HepG2 (cell line): Measurements from ENCODE around the gene TXNRD2. TPM values are rescaled to one million over a fixed set of nuclear protein-coding genes. Genes with fewer than 3 reads are reported as not detected.

Experiments used
- DRAP1 ChIP-seq: IDR thresholded peaks from 2 replicates; pipeline ENCODE4 v1.6.1; 2016; ENCODE audit warnings: missing genetic modification reagents, missing compliant biosample characterization
- FOXP4 ChIP-seq: sonication (generic); formaldehyde crosslinking; IDR thresholded peaks from 2 replicates; pipeline ENCODE4 v1.4.0; 2020; ENCODE audit warnings: missing genetic modification reagents
- GTF3A ChIP-seq: sonication (generic); formaldehyde crosslinking; conservative IDR thresholded peaks from 2 replicates; pipeline ENCODE4 v1.4.0; 2020; ENCODE audit warnings: mild to moderate bottlenecking, missing genetic modification reagents
- HBP1 ChIP-seq: IDR thresholded peaks from 2 replicates; pipeline ENCODE4 v1.6.1; 2016; ENCODE audit warnings: low read depth, control low read depth
- HMG20B ChIP-seq: conservative IDR thresholded peaks from 2 replicates; pipeline ENCODE4 v1.6.1; 2016; ENCODE audit warnings: missing genetic modification reagents, missing compliant biosample characterization
- KLF9 ChIP-seq: IDR thresholded peaks from 2 replicates; pipeline ENCODE4 v1.6.1; 2016; ENCODE audit warnings: low read depth
- MTA1 ChIP-seq: sonication (generic); formaldehyde crosslinking; IDR thresholded peaks from 2 replicates; pipeline ENCODE4 v1.4.0; 2020; ENCODE audit warnings: missing genetic modification reagents, mild to moderate bottlenecking, borderline replicate concordance
- NPAS2 ChIP-seq: sonication (generic); formaldehyde crosslinking; IDR thresholded peaks from 2 replicates; pipeline ENCODE4 v1.8.0; 2022; ENCODE audit warnings: mild to moderate bottlenecking, missing genetic modification reagents, borderline replicate concordance
- PHF5A ChIP-seq: IDR thresholded peaks from one replicate; pipeline ENCODE4 v1.6.1; 2018; ENCODE audit warnings: low read depth, missing genetic modification reagents; ENCODE audit not compliant: unreplicated experiment
- SMYD3 ChIP-seq: sonication (generic); formaldehyde crosslinking; IDR thresholded peaks from 2 replicates; pipeline ENCODE4 v1.8.1; 2023; ENCODE audit warnings: mild to moderate bottlenecking, missing genetic modification reagents
- SNAI1 ChIP-seq: sonication (generic); formaldehyde crosslinking; IDR thresholded peaks from 2 replicates; pipeline ENCODE4 v1.5.0; 2020; ENCODE audit warnings: mild to moderate bottlenecking, missing genetic modification reagents, borderline replicate concordance
- ZBED4 ChIP-seq: sonication (generic); formaldehyde crosslinking; IDR thresholded peaks from 2 replicates; pipeline ENCODE4 v1.4.0; 2020; ENCODE audit warnings: missing genetic modification reagents, borderline replicate concordance
- ZNF20 ChIP-seq: sonication (generic); formaldehyde crosslinking; IDR thresholded peaks from 2 replicates; pipeline ENCODE4 v1.4.0; 2020; ENCODE audit warnings: mild to moderate bottlenecking, moderate library complexity, missing genetic modification reagents
- ZNF264 ChIP-seq: sonication (generic); formaldehyde crosslinking; IDR thresholded peaks from 2 replicates; pipeline ENCODE4 v1.4.0; 2020; ENCODE audit warnings: missing genetic modification reagents
- ZNF432 ChIP-seq: sonication (generic); formaldehyde crosslinking; IDR thresholded peaks from 2 replicates; pipeline ENCODE4 v1.5.0; 2020; ENCODE audit warnings: missing genetic modification reagents, mild to moderate bottlenecking, borderline replicate concordance
- ZNF510 ChIP-seq: sonication (generic); formaldehyde crosslinking; IDR thresholded peaks from 2 replicates; pipeline ENCODE4 v1.4.0; 2020; ENCODE audit warnings: low read depth, mild to moderate bottlenecking, missing genetic modification reagents
- ZNF850 ChIP-seq: sonication (generic); formaldehyde crosslinking; conservative IDR thresholded peaks from 2 replicates; pipeline ENCODE4 v1.9.0; 2021; ENCODE audit warnings: mild to moderate bottlenecking, missing genetic modification reagents
- ZSCAN31 ChIP-seq: sonication (generic); formaldehyde crosslinking; IDR thresholded peaks from 2 replicates; pipeline ENCODE4 v1.5.0; 2020; ENCODE audit warnings: low read depth, mild to moderate bottlenecking, missing genetic modification reagents
- polyA plus RNA-seq, 8 experiments: library from polyadenylated mRNA; depleted of rRNA in 3 of 8; stranded (reverse) in 7 of 8; unstranded in 1 of 8; fragments of >200 nt; fragmentation: Illumina TruSeq in 4 of 8; extraction: Trizol in 4 of 8; gene quantifications; 2 replicates each; pipeline versions ENCODE4 v1.2.1 to v1.2.3, GENCODE V29; 2011 to 2016; ENCODE audit warnings: low read depth in 4 of 8, missing spikeins in 1 of 8, mixed read lengths in 1 of 8; ENCODE audit not compliant: insufficient read depth in 1 of 8
- total RNA-seq, 5 experiments: library from RNA; depleted of rRNA; stranded (reverse); fragments of >200 nt; fragmentation: Illumina TruSeq; extraction: Trizol; gene quantifications; 2 replicates each; pipeline ENCODE4 v1.2.3, GENCODE V29; 2016; ENCODE audit warnings: low read depth in 1 of 5
- TF ChIP-seq, protein P1 (sequence below): sonication (generic); formaldehyde crosslinking; IDR thresholded peaks from 2 replicates; pipeline ENCODE4 v1.9.0; 2021; ENCODE audit warnings: missing genetic modification reagents, borderline replicate concordance
- TF ChIP-seq, protein P2 (sequence below): sonication (generic); formaldehyde crosslinking; IDR thresholded peaks from 2 replicates; pipeline ENCODE4 v1.8.1; 2023; ENCODE audit warnings: missing genetic modification reagents, mild to moderate bottlenecking, borderline replicate concordance

TXNRD2 gene
- total and polyA plus RNA-seq, 2 of the 13 experiments (the other 11 are each of a cell fraction or from before 2014, with no cell fraction given): 17.5 to 18.6 TPM

DNA sequence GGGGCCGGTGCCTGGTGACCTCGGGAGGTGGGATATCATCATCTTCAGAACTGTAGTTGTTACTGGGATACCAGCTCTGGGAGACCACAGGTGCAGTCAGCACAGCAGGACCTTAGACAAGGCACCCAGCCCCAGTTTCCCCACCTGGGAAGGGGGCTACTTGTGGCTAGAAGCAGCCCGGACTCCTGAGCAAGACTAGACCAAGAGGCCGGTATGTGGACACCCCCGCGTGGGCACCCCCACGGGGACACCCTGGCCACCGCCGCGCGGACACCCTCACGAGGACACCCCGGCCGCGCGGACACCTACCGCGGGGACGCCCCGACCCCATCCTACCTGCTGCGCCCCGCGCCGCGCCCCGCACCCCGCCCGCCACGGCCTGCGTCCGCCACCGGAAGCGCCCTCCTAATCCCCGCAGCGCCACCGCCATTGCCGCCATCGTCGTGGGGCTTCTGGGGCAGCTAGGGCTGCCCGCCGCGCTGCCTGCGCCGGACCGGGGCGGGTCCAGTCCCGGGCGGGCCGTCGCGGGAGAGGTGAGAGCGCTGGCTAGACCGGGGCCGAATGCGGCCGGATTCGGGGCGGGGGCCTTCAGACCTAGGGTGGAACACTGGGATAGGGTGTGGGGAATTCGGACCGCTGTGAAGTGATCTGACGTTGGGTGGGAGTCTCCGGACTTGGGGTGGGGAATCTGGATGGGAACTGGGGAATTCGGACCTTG lies at the start of gene TXNRD2, which contains the start of gene COMT (continued):
- no peak for TF ChIP-seq PHF5A (CRISPR knock-in tag)
- TF ChIP-seq, protein P1, sequence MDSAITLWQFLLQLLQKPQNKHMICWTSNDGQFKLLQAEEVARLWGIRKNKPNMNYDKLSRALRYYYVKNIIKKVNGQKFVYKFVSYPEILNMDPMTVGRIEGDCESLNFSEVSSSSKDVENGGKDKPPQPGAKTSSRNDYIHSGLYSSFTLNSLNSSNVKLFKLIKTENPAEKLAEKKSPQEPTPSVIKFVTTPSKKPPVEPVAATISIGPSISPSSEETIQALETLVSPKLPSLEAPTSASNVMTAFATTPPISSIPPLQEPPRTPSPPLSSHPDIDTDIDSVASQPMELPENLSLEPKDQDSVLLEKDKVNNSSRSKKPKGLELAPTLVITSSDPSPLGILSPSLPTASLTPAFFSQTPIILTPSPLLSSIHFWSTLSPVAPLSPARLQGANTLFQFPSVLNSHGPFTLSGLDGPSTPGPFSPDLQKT: no peak
- no peak for TF ChIP-seq ZNF510 (CRISPR knock-in tag)
- TF ChIP-seq, protein P2, sequence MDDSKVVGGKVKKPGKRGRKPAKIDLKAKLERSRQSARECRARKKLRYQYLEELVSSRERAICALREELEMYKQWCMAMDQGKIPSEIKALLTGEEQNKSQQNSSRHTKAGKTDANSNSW (CRISPR knock-in tag): no peak; the same call in 1 of the 2 replicates
- no peak for TF ChIP-seq KLF9 (CRISPR knock-in tag)
- no peak for TF ChIP-seq FOXP4
- TF ChIP-seq MTA1 (CRISPR knock-in tag): no peak
- no peak for TF ChIP-seq NPAS2
- TF ChIP-seq SNAI1 (CRISPR knock-in tag): 0 out of 2 replicates have a peak, but pooled peaks have one; percentile 20
- TF ChIP-seq ZNF850 (CRISPR knock-in tag): no peak
- TF ChIP-seq GTF3A (CRISPR knock-in tag): no peak
- no peak for TF ChIP-seq ZNF432 (CRISPR knock-in tag)
- TF ChIP-seq DRAP1 (CRISPR knock-in tag): peak; percentile 35; the same call in 1 of the 2 replicates
- no peak for TF ChIP-seq ZNF20 (CRISPR knock-in tag)
- no peak for TF ChIP-seq SMYD3
- TF ChIP-seq ZSCAN31 (CRISPR knock-in tag): peak; percentile 66; the same call in 1 of the 2 replicates
- TF ChIP-seq HMG20B (CRISPR knock-in tag): no peak
- no peak for TF ChIP-seq ZBED4 (CRISPR knock-in tag)
- peak; percentile 17; the same call in 1 of the 2 replicates for TF ChIP-seq HBP1 (CRISPR knock-in tag)
- no peak for TF ChIP-seq ZNF264 (CRISPR knock-in tag)
